ENCODE results near the gene SLC44A5.
"Not testable (repeated sequence)": the region's sequence is repeated elsewhere in the genome, so short reads cannot be mapped to it uniquely, and the experiment has no call there.

Gene SLC44A5

GRCh38 chr1:75305061-75305460 lies 305.9 kb downstream of the SLC44A5 start:
- in situ Hi-C loops (cut with HindIII; ENCODE audit: low sequenced_read_pairs), result no loop called here

- in situ Hi-C loops (cut with HindIII; ENCODE audit: low sequenced_read_pairs), result no loop called here
Observed at GRCh38 chr1:75293270-75293669, 317.6 kb downstream of the SLC44A5 start.

DNA sequence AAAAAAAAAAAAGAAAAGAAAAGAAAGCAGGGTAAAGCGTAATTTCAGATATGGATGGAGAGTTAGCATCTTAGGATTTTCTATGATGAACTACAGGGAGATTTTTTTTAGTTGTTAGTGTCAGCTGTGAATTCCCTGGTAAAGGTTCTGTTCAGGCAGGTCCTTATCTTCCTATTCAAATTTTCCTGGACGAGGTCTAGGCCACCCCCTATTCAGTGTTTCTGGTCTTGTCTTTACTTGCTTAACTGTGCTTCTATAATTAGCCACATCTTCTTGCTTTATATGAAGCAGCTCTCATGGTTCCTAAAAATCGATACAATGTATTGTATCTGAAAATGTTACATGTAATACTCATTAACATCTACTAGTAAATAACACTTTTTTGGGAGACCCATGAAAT lies 318.9 kb downstream of the SLC44A5 start:
- in situ Hi-C loops (cut with HindIII; ENCODE audit: low sequenced_read_pairs), result no loop called here

DNA sequence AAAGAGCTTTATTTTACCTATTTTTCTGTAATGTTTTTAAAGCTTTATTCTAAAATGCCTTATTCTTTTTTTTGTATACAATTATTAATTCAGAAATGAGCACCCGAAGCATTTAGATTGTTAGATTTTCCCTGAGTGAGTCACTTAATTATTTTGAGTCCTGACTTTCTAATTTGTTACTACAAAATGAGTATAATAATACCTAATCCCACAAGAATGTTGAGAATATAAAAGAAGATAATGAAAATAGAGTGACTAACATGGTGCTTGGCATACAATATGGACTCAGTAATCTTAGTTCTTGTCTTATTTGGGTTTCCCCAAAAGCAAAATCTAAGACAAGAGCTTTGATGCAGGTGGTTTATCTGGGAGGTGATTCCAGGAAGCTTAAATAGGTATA lies 334.5 kb downstream of the SLC44A5 start:
- in situ Hi-C loops (cut with HindIII; ENCODE audit: low sequenced_read_pairs), result no loop called here

GRCh38 chr1:75275631-75276030 lies 335.3 kb downstream of the SLC44A5 start:
- in situ Hi-C loops (cut with HindIII; ENCODE audit: low sequenced_read_pairs), result no loop called here

DNA sequence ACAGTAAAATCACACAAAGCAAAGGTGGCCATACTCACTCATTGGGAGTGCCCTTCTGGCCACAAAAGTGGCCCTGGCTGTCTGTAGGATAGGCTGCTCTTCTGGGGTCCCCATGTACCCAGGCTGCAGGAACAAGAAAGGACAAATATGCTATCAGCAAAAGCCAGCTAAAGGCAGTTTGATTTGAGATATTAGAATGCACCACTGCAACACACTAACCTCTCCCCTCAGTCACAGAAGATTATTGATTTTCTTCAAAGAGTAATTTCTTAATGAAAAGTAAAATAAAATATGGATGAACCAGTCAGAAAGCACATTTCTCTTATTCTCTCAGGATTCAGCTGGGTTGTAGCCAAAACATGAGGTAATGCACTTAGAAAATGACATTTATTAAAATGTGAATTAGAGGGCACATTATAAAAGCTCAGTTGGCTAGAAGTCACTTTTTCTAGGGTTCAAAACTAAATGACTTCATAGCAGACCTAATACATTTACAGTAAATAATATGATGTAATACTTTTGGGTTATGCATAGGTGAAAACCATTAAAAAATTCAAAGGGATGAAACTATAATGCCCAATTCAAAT lies 335.9 kb downstream of the SLC44A5 start:
- in situ Hi-C loops (cut with HindIII; ENCODE audit: low sequenced_read_pairs), result no loop called here

DNA sequence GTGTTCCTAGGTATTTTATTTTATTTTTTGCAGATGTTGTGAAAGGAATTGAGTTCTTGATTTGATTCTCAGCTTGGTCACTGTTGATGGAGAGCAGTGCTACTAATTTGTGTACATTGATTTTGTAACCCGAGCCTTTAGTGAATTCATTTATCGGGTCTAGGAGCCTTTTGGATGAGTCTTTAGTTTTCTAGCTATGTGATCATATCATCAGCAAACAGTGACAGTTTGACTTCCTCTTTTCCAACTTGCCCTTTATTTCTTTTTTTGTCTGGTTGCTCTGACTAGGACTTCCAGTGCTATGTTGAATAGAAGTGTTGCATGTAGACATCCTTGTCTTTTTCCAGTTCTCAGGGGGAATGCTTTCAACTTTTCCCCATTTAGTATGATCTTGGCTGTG lies 337.8 kb downstream of the SLC44A5 start:
- in situ Hi-C loops (cut with HindIII; ENCODE audit: low sequenced_read_pairs), result no loop called here

GRCh38 chr1:75265792-75266191 lies 345.1 kb downstream of the SLC44A5 start:
- in situ Hi-C loops (cut with HindIII; ENCODE audit: low sequenced_read_pairs), result no loop called here

- in situ Hi-C loops (cut with HindIII; ENCODE audit: low sequenced_read_pairs), result no loop called here
Observed at GRCh38 chr1:75264112-75264511, 346.8 kb downstream of the SLC44A5 start.

DNA sequence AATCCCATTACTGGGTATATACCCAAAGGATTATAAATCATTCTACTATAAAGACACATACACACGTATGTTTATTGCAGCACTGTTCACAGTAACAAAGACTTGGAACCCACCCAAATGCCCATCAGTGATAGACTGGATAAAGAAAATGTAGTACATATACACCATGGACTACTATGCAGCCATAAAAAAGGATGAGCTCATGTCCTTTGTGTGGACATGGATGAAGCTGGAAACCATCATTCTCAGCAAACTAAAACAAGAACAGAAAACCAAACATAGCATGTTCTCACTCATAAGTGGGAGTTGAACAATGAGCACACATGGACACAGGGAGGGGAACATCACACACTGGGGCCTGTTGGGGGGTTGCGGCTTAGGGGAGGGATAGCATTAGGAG lies 347.3 kb downstream of the SLC44A5 start:
- in situ Hi-C loops (cut with HindIII; ENCODE audit: low sequenced_read_pairs), result not testable (repeated sequence)

GRCh38 chr1:75261946-75262345 lies 349.0 kb downstream of the SLC44A5 start:
- in situ Hi-C loops (cut with HindIII; ENCODE audit: low sequenced_read_pairs), result not testable (repeated sequence)

GRCh38 chr1:75258351-75258750 lies 352.6 kb downstream of the SLC44A5 start:
- in situ Hi-C loops (cut with HindIII; ENCODE audit: low sequenced_read_pairs), result no loop called here

DNA sequence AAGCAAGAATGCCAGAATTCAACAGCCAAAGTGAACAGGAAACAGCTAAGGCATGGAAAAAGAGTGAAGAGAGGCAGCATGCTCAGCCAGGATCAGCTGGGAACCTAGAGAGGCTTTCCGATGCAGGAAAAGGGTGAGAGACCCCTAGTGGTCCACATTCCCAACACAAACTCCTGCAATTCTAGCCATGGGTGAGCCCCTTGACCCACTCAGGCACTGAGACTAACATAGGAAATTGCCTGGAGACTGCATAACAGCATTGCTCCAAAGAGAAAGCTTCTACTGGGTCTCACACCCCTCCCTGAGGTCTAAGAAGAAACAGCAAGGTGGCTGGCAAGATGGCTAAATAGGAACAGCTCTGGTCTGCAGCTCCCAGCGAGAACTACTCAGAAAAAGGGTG lies 353.5 kb downstream of the SLC44A5 start:
- in situ Hi-C loops (cut with HindIII; ENCODE audit: low sequenced_read_pairs), result no loop called here

GRCh38 chr1:75250114-75250513 lies 360.8 kb downstream of the SLC44A5 start:
- in situ Hi-C loops (cut with HindIII; ENCODE audit: low sequenced_read_pairs), result not testable (repeated sequence)

- in situ Hi-C loops (cut with HindIII; ENCODE audit: low sequenced_read_pairs), result no loop called here
Observed at GRCh38 chr1:75245239-75245638, 365.7 kb downstream of the SLC44A5 start.

- in situ Hi-C loops (cut with HindIII; ENCODE audit: low sequenced_read_pairs), result no loop called here
Observed at GRCh38 chr1:75243124-75243523, 367.8 kb downstream of the SLC44A5 start.

DNA sequence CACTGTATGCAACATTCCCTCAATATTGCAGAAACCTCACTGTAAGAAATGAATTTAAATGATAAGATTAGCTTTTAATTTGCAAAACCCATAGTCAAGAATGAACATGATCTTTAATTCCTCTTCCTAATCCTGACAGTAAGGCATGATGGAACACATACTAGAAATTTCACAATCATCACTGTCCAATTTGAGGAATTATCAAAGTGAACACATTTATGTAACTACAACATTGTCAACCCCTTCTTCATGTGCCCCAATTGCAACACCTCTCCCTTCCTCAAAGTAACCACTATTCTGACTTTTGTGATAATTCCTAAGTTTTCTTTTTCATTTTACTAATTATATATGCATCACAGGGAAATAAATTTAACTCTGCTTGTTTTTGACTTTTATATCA lies 373.6 kb downstream of the SLC44A5 start:
- in situ Hi-C loops (cut with HindIII; ENCODE audit: low sequenced_read_pairs), result no loop called here

- in situ Hi-C loops (cut with HindIII; ENCODE audit: low sequenced_read_pairs), result no loop called here
Observed at GRCh38 chr1:75234562-75234961, 376.4 kb downstream of the SLC44A5 start.

- in situ Hi-C loops (cut with HindIII; ENCODE audit: low sequenced_read_pairs), result no loop called here
Observed at GRCh38 chr1:75233302-75233929, 377.5 kb downstream of the SLC44A5 start.

- in situ Hi-C loops (cut with HindIII; ENCODE audit: low sequenced_read_pairs), result no loop called here
Observed at GRCh38 chr1:75220072-75220471, 390.8 kb downstream of the SLC44A5 start.

GRCh38 chr1:75214017-75214416 lies 396.9 kb downstream of the SLC44A5 start:
- in situ Hi-C loops (cut with HindIII; ENCODE audit: low sequenced_read_pairs), result no loop called here

- in situ Hi-C loops (cut with HindIII; ENCODE audit: low sequenced_read_pairs), result no loop called here
Observed at GRCh38 chr1:75211648-75212047, 399.3 kb downstream of the SLC44A5 start.

GRCh38 chr1:75208862-75209261 lies 402.1 kb downstream of the SLC44A5 start:
- in situ Hi-C loops (cut with HindIII; ENCODE audit: low sequenced_read_pairs), result no loop called here

All from DLD1 (cell line).